GM23338 (cell line): ENCODE results near the gene KRT16. TPM values are rescaled to one million over a fixed set of nuclear protein-coding genes. Genes with fewer than 3 reads are reported as not detected.

ENCODE experiments used
- ATAC-seq: fragments of 200-7000 bp; cut with Tn5 transposase; 3 replicates; pipeline ENCODE4 v1.9.1; 2020
- DNase-seq: peaks from one replicate; pipeline ENCODE4 v3.0.0-alpha.2; 2015; ENCODE audit warnings: low spot score
- H2AFZ ChIP-seq: fragments of 200-600 bp; sonication (generic); 2 replicates; pipeline ENCODE4 v1.8.0; 2016; ENCODE audit warnings: antibody characterized with exemption, mild to moderate bottlenecking, moderate library complexity
- H3F3A ChIP-seq: fragments of 200-600 bp; sonication (generic); replicated peaks from 2 replicates; pipeline ENCODE4 v1.8.0; 2017; ENCODE audit warnings: antibody characterized with exemption, mixed run types, low read depth
- H3K27ac ChIP-seq: fragments of 200-600 bp; sonication (generic); 2 replicates; pipeline ENCODE4 v1.6.1; 2016; ENCODE audit warnings: low read depth
- H3K27me3 ChIP-seq: fragments of 200-600 bp; sonication (generic); 2 replicates; pipeline ENCODE4 v1.8.0; 2016; ENCODE audit warnings: mild to moderate bottlenecking, mixed run types, moderate library complexity; ENCODE audit not compliant: insufficient read depth
- H3K36me3 ChIP-seq: fragments of 200-600 bp; sonication (generic); 2 replicates; pipeline ENCODE4 v1.8.0; 2016; ENCODE audit warnings: mild to moderate bottlenecking; ENCODE audit not compliant: insufficient read depth
- H3K4me1 ChIP-seq: fragments of 200-600 bp; sonication (generic); 2 replicates; pipeline ENCODE4 v1.8.0; 2016; ENCODE audit warnings: mild to moderate bottlenecking, moderate library complexity; ENCODE audit not compliant: insufficient read depth
- H3K4me2 ChIP-seq: fragments of 200-600 bp; sonication (generic); 2 replicates; pipeline ENCODE4 v1.7.1; 2017; ENCODE audit warnings: mixed run types
- H3K4me3 ChIP-seq: fragments of 200-600 bp; sonication (generic); 2 replicates; pipeline ENCODE4 v1.6.1; 2016; ENCODE audit warnings: mixed run types
- H3K79me2 ChIP-seq: fragments of 200-600 bp; sonication (generic); replicated peaks from 2 replicates; pipeline ENCODE4 v1.8.0; 2017; ENCODE audit warnings: mild to moderate bottlenecking; ENCODE audit not compliant: insufficient read depth
- H3K9me2 ChIP-seq: fragments of 200-600 bp; sonication (generic); 2 replicates; pipeline ENCODE4 v1.8.0; 2017; ENCODE audit not compliant: insufficient read depth
- H4K20me1 ChIP-seq: fragments of 200-600 bp; sonication (generic); replicated peaks from 2 replicates; pipeline ENCODE4 v1.8.0; 2017; ENCODE audit warnings: mild to moderate bottlenecking; ENCODE audit not compliant: insufficient read depth
- H3K27ac Mint-ChIP-seq: 2 replicates; pipeline ENCODE4 v1.8.0; 2020; ENCODE audit warnings: inconsistent platforms, mild to moderate bottlenecking, moderate library complexity, mixed read lengths
- H3K27me3 Mint-ChIP-seq: 3 replicates; pipeline ENCODE4 v1.8.0; 2022; ENCODE audit warnings: low read depth, mild to moderate bottlenecking, moderate library complexity, mixed read lengths, inconsistent platforms; ENCODE audit not compliant: insufficient read depth, poor library complexity
- H3K36me3 Mint-ChIP-seq: 3 replicates; pipeline ENCODE4 v1.8.0; 2021; ENCODE audit warnings: low read depth, mild to moderate bottlenecking, inconsistent platforms, moderate library complexity, mixed read lengths
- H3K4me1 Mint-ChIP-seq: 3 replicates; pipeline ENCODE4 v1.8.0; 2020; ENCODE audit warnings: mild to moderate bottlenecking, inconsistent platforms, mixed read lengths
- H3K4me3 Mint-ChIP-seq: 3 replicates; pipeline ENCODE4 v1.8.0; 2021; ENCODE audit warnings: moderate library complexity, mild to moderate bottlenecking, inconsistent platforms, mixed read lengths
- H3K9me3 Mint-ChIP-seq: 3 replicates; pipeline ENCODE4 v1.8.0; 2020; ENCODE audit warnings: moderate library complexity, mild to moderate bottlenecking, inconsistent platforms, mixed read lengths
- CREB1 ChIP-seq: fragments of 250-450 bp; sonication (Bioruptor Pico); IDR thresholded peaks from 2 replicates; pipeline ENCODE4 v1.5.0; 2020; ENCODE audit warnings: low read depth, mild to moderate bottlenecking, moderate library complexity
- NANOG ChIP-seq: IDR thresholded peaks from 2 replicates; pipeline ENCODE4 v1.6.1; 2016; ENCODE audit warnings: antibody characterized with exemption, borderline replicate concordance
- POLR2AphosphoS5 ChIP-seq: IDR thresholded peaks from 2 replicates; pipeline ENCODE4 v1.6.1; 2016; ENCODE audit warnings: antibody characterized with exemption, low read depth
- STAT1 ChIP-seq: IDR thresholded peaks from one replicate; pipeline ENCODE4 v1.6.1; 2016; ENCODE audit warnings: antibody characterized with exemption; ENCODE audit not compliant: unreplicated experiment
- ZNF114 ChIP-seq: fragments of 250-450 bp; sonication (Bioruptor Pico); IDR thresholded peaks from 2 replicates; pipeline ENCODE4 v1.5.0; 2020; ENCODE audit warnings: mild to moderate bottlenecking, moderate library complexity
- polyA plus RNA-seq: library from polyadenylated mRNA; unstranded; fragments of >200 nt; fragmentation: Nextera tagmentation; extraction: Ambion mirVana; gene quantifications from 2 replicates; pipeline ENCODE4 v1.2.1, GENCODE V29; 2016
- total RNA-seq: library from RNA; depleted of rRNA; stranded (reverse); fragments of >200 nt; shearing (Covaris generic); gene quantifications from 2 replicates; pipeline ENCODE4 v1.2.3, GENCODE V29; 2014
- TF ChIP-seq, protein P1 (sequence below): IDR thresholded peaks from 2 replicates; pipeline ENCODE4 v1.6.1; 2016; ENCODE audit warnings: antibody characterized with exemption
- TF ChIP-seq, protein P2 (sequence below): fragments of 250-450 bp; sonication (Bioruptor Pico); IDR thresholded peaks from 2 replicates; pipeline ENCODE4 v1.5.0; 2020; ENCODE audit warnings: mild to moderate bottlenecking, moderate library complexity
- TF ChIP-seq, protein P3 (sequence below): IDR thresholded peaks from one replicate; pipeline ENCODE4 v1.6.1; 2018; ENCODE audit warnings: antibody characterized with exemption; ENCODE audit not compliant: unreplicated experiment

The KRT16 gene
- total and polyA plus RNA-seq, 2 experiments from 2014 or later: not detected

DNA sequence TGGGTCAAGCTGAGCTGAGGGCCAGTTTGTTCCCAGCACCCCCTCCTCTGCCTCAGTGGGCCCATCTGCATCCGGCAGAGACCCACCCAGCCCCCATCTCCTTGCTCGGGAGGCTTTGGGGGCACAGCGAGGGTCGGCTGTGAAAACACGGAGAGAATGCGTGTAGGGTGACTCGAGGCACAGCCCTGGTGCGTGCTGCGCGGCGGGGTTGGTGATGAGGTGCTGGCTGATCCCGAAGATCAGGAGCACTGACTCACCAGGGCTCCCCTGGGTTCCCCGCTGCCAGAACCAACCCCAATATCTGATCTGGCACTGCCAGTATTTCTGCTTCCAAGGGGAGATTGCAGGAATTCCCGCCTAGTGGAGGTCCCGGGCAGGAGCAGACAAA, 19.3 kb upstream of the KRT16 start:
- Histone ChIP-seq H4K20me1 (no peaks in the 10 kb centered on the region), H3K4me2 (no peak overlapping the region), H3K9me2 (no peaks in the 10 kb centered on the region), H3K4me3 (no peak overlapping the region), H3K79me2 (no peaks in the 10 kb centered on the region), H3K4me1 (peaks cover 16% of the 10 kb centered on the region; the same call in 1 of the 2 replicates), H3K36me3 (no peaks in the 10 kb centered on the region), H3F3A (0 out of 2 replicates have a peak, but pooled peaks cover 3% of the 10 kb centered on the region), H2AFZ (no peak overlapping the region), H3K27me3 (no peaks in the 10 kb centered on the region), H3K27ac (no peak overlapping the region)
- Mint-ChIP-seq H3K27me3 (peaks cover 13% of the 10 kb centered on the region), H3K27ac (no peak overlapping the region), H3K4me3 (no peak overlapping the region), H3K9me3 (no peaks in the 10 kb centered on the region), H3K36me3 (no peaks in the 10 kb centered on the region), H3K4me1 (peaks cover 27% of the 10 kb centered on the region)
- ATAC-seq (no peak), DNase-seq (no peak)
- TF ChIP-seq STAT1: no peak
- no peak for TF ChIP-seq POLR2AphosphoS5

DNA sequence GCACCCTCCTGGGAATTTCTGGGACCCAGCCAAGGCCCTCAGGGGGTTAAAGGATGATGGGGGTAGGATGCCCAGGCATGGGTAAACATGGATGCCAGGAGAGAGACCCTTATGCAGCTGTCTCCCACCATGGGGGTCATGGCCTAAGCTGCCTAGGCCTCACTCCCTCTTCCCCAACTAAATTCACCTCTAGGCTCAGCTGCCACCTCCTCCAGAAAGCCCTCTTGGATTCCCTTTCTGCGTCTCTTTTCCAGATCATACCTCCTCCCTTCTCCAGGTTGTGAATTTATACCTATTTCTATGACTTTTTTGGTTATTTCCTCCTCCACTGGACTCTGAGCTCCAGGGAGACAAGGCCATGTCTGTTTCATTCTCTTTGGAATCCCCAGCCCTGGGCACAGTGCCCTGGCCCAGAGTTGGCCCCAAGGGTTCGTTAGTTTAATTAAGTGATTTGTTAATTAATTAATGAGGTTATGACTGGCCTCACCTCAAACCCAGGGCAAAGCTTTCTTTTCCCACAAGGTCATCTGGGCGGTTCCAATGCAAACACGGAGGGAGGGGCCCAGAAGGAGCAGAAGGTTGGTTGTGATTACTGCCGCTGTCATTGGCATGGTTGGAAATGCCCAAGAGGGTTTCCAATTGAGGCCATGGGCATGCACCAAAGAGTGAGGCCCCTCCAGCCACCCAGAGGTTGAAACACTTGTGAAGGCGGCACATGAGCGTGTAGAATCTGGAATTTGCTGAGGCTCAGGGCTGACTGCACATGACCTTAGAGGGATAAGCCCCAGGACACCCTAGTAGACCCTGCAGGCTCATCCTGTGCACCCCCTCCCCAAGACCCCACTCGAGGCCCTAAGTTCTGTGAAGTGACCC, 18.7 kb upstream of the KRT16 start:
- Histone ChIP-seq H3K27ac (no peak overlapping the region), H3K79me2 (no peaks in the 10 kb centered on the region), H3K4me3 (no peak overlapping the region), H3K9me2 (no peaks in the 10 kb centered on the region), H3K4me2 (no peak overlapping the region), H3F3A (0 out of 2 replicates have a peak, but pooled peaks cover 3% of the 10 kb centered on the region), H3K4me1 (peaks cover 16% of the 10 kb centered on the region; the same call in 1 of the 2 replicates), H3K36me3 (no peaks in the 10 kb centered on the region), H2AFZ (no peak overlapping the region), H4K20me1 (no peaks in the 10 kb centered on the region), H3K27me3 (no peaks in the 10 kb centered on the region)
- Mint-ChIP-seq H3K27me3 (peaks cover 13% of the 10 kb centered on the region), H3K4me1 (peaks cover 27% of the 10 kb centered on the region), H3K36me3 (no peaks in the 10 kb centered on the region), H3K4me3 (no peak overlapping the region), H3K27ac (no peak overlapping the region), H3K9me3 (no peaks in the 10 kb centered on the region)
- ATAC-seq (no peak), DNase-seq (no peak)
- TF ChIP-seq NANOG (no peak), CREB1 (no peak), ZNF114 (no peak)
- TF ChIP-seq, protein P1, sequence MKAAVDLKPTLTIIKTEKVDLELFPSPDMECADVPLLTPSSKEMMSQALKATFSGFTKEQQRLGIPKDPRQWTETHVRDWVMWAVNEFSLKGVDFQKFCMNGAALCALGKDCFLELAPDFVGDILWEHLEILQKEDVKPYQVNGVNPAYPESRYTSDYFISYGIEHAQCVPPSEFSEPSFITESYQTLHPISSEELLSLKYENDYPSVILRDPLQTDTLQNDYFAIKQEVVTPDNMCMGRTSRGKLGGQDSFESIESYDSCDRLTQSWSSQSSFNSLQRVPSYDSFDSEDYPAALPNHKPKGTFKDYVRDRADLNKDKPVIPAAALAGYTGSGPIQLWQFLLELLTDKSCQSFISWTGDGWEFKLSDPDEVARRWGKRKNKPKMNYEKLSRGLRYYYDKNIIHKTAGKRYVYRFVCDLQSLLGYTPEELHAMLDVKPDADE: no peak
- TF ChIP-seq, protein P2, sequence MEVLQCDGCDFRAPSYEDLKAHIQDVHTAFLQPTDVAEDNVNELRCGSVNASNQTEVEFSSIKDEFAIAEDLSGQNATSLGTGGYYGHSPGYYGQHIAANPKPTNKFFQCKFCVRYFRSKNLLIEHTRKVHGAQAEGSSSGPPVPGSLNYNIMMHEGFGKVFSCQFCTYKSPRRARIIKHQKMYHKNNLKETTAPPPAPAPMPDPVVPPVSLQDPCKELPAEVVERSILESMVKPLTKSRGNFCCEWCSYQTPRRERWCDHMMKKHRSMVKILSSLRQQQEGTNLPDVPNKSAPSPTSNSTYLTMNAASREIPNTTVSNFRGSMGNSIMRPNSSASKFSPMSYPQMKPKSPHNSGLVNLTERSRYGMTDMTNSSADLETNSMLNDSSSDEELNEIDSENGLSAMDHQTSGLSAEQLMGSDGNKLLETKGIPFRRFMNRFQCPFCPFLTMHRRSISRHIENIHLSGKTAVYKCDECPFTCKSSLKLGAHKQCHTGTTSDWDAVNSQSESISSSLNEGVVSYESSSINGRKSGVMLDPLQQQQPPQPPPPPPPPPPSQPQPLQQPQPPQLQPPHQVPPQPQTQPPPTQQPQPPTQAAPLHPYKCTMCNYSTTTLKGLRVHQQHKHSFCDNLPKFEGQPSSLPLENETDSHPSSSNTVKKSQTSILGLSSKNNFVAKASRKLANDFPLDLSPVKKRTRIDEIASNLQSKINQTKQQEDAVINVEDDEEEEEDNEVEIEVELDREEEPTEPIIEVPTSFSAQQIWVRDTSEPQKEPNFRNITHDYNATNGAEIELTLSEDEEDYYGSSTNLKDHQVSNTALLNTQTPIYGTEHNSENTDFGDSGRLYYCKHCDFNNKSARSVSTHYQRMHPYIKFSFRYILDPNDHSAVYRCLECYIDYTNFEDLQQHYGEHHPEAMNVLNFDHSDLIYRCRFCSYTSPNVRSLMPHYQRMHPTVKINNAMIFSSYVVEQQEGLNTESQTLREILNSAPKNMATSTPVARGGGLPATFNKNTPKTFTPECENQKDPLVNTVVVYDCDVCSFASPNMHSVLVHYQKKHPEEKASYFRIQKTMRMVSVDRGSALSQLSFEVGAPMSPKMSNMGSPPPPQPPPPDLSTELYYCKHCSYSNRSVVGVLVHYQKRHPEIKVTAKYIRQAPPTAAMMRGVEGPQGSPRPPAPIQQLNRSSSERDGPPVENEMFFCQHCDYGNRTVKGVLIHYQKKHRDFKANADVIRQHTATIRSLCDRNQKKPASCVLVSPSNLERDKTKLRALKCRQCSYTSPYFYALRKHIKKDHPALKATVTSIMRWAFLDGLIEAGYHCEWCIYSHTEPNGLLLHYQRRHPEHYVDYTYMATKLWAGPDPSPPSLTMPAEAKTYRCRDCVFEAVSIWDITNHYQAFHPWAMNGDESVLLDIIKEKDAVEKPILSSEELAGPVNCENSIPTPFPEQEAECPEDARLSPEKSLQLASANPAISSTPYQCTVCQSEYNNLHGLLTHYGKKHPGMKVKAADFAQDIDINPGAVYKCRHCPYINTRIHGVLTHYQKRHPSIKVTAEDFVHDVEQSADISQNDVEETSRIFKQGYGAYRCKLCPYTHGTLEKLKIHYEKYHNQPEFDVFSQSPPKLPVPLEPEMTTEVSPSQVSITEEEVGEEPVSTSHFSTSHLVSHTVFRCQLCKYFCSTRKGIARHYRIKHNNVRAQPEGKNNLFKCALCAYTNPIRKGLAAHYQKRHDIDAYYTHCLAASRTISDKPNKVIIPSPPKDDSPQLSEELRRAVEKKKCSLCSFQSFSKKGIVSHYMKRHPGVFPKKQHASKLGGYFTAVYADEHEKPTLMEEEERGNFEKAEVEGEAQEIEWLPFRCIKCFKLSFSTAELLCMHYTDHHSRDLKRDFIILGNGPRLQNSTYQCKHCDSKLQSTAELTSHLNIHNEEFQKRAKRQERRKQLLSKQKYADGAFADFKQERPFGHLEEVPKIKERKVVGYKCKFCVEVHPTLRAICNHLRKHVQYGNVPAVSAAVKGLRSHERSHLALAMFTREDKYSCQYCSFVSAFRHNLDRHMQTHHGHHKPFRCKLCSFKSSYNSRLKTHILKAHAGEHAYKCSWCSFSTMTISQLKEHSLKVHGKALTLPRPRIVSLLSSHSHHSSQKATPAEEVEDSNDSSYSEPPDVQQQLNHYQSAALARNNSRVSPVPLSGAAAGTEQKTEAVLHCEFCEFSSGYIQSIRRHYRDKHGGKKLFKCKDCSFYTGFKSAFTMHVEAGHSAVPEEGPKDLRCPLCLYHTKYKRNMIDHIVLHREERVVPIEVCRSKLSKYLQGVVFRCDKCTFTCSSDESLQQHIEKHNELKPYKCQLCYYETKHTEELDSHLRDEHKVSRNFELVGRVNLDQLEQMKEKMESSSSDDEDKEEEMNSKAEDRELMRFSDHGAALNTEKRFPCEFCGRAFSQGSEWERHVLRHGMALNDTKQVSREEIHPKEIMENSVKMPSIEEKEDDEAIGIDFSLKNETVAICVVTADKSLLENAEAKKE (CRISPR knock-in tag): no peak
- TF ChIP-seq, protein P3, sequence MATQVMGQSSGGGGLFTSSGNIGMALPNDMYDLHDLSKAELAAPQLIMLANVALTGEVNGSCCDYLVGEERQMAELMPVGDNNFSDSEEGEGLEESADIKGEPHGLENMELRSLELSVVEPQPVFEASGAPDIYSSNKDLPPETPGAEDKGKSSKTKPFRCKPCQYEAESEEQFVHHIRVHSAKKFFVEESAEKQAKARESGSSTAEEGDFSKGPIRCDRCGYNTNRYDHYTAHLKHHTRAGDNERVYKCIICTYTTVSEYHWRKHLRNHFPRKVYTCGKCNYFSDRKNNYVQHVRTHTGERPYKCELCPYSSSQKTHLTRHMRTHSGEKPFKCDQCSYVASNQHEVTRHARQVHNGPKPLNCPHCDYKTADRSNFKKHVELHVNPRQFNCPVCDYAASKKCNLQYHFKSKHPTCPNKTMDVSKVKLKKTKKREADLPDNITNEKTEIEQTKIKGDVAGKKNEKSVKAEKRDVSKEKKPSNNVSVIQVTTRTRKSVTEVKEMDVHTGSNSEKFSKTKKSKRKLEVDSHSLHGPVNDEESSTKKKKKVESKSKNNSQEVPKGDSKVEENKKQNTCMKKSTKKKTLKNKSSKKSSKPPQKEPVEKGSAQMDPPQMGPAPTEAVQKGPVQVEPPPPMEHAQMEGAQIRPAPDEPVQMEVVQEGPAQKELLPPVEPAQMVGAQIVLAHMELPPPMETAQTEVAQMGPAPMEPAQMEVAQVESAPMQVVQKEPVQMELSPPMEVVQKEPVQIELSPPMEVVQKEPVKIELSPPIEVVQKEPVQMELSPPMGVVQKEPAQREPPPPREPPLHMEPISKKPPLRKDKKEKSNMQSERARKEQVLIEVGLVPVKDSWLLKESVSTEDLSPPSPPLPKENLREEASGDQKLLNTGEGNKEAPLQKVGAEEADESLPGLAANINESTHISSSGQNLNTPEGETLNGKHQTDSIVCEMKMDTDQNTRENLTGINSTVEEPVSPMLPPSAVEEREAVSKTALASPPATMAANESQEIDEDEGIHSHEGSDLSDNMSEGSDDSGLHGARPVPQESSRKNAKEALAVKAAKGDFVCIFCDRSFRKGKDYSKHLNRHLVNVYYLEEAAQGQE: no peak
